IPS-18c (cell line): ENCODE data around the gene SREK1.
"Not testable (repeated sequence)": the region's sequence is repeated elsewhere in the genome, so short reads cannot be mapped to it uniquely, and the experiment has no call there.

ENCODE experiments used
- H3K4me3 ChIP-seq: 2 replicates; pipeline ENCODE4 v1.7.0; 2013; ENCODE audit warnings: low read depth, mild to moderate bottlenecking, low read length, moderate library complexity; ENCODE audit not compliant: insufficient read depth
- H3K9me3 ChIP-seq: one replicate; pipeline ENCODE4 v1.6.1; 2013; ENCODE audit warnings: mild to moderate bottlenecking, low read length, moderate library complexity; ENCODE audit not compliant: control insufficient read depth, insufficient read depth

The SREK1 gene

GRCh38 chr5:66198837-66199236, 54.7 kb downstream of the SREK1 start:
- no peaks in the 10 kb centered on the region for H3K9me3 ChIP-seq

GRCh38 chr5:66203531-66203930, 59.4 kb downstream of the SREK1 start:
- Histone ChIP-seq H3K4me3 (no peak overlapping the region), H3K9me3 (no peaks in the 10 kb centered on the region)

More at GRCh38 chr5:66198837-66199236, 54.7 kb downstream of the SREK1 start:
- H3K4me3 ChIP-seq = no peak overlapping the region

GRCh38 chr5:66206465-66206864, 62.4 kb downstream of the SREK1 start:
- Histone ChIP-seq H3K9me3 (no peaks in the 10 kb centered on the region), H3K4me3 (no peak overlapping the region)

GRCh38 chr5:66207800-66208561, 63.9 kb downstream of the SREK1 start:
- Histone ChIP-seq H3K9me3 (no peaks in the 10 kb centered on the region), H3K4me3 (no peak overlapping the region)

GRCh38 chr5:66209350-66209749, 65.2 kb downstream of the SREK1 start:
- H3K9me3 ChIP-seq = no peaks in the 10 kb centered on the region
- H3K4me3 ChIP-seq = no peak overlapping the region

- no peak overlapping the region for H3K4me3 ChIP-seq
- H3K9me3 ChIP-seq = no peaks in the 10 kb centered on the region
These were observed 65.7 kb downstream of the SREK1 start for GRCh38 chr5:66209794-66210193.

- Histone ChIP-seq H3K4me3 (no peak overlapping the region), H3K9me3 (no peaks in the 10 kb centered on the region)
These were observed 69.4 kb downstream of the SREK1 start for GRCh38 chr5:66213533-66213932.

GRCh38 chr5:66222455-66222854, 78.4 kb downstream of the SREK1 start:
- H3K4me3 ChIP-seq = no peak overlapping the region
- peaks cover 3% of the 10 kb centered on the region for H3K9me3 ChIP-seq

- not testable (repeated sequence) for H3K4me3 ChIP-seq, H3K9me3 ChIP-seq
These were observed 78.8 kb downstream of the SREK1 start for GRCh38 chr5:66222896-66223295.

GRCh38 chr5:66223637-66224036, 79.5 kb downstream of the SREK1 start:
- Histone ChIP-seq H3K4me3 (no peak overlapping the region), H3K9me3 (peaks cover 3% of the 10 kb centered on the region)

- H3K4me3 ChIP-seq = no peak overlapping the region
- peaks cover 3% of the 10 kb centered on the region for H3K9me3 ChIP-seq
These were observed 80.2 kb downstream of the SREK1 start for GRCh38 chr5:66224274-66224673.

- H3K4me3 ChIP-seq = no peak overlapping the region
- H3K9me3 ChIP-seq = peaks cover 3% of the 10 kb centered on the region
These were observed 80.9 kb downstream of the SREK1 start for GRCh38 chr5:66224773-66225553.

- H3K9me3 ChIP-seq = peaks cover 2% of the 10 kb centered on the region
- no peak overlapping the region for H3K4me3 ChIP-seq
These were observed 86.5 kb downstream of the SREK1 start for GRCh38 chr5:66230551-66230950.

GRCh38 chr5:66231508-66231907, 87.4 kb downstream of the SREK1 start:
- Histone ChIP-seq H3K4me3 (no peak overlapping the region), H3K9me3 (peaks cover 2% of the 10 kb centered on the region)

GRCh38 chr5:66232275-66232674, 88.2 kb downstream of the SREK1 start:
- no peak overlapping the region for H3K4me3 ChIP-seq
- H3K9me3 ChIP-seq = peaks cover 2% of the 10 kb centered on the region

GRCh38 chr5:66232706-66233445, 88.8 kb downstream of the SREK1 start:
- H3K9me3 ChIP-seq = peaks cover 2% of the 10 kb centered on the region

More at GRCh38 chr5:66232706-66233445, 88.8 kb downstream of the SREK1 start:
- H3K4me3 ChIP-seq = no peak overlapping the region
